GM21737 (cell line): ENCODE data around the gene CHM.
A peak's percentile ranks its signal among the peaks of the same experiment; 100 is the strongest.
"Not testable (repeated sequence)": the region's sequence is repeated elsewhere in the genome, so short reads cannot be mapped to it uniquely, and the experiment has no call there.

ENCODE experiments used
- ATAC-seq: cut with Tn5 transposase; IDR thresholded peaks from one replicate; pipeline ENCODE4 v1.9.1; 2021; ENCODE audit warnings: mild to moderate bottlenecking, moderate library complexity; ENCODE audit not compliant: unreplicated experiment

Gene CHM

GRCh38 chrX:86047174-86047935 lies at the start of gene CHM:
CHM (minus strand) TSS chrX:86047558; CDS start chrX:86047532, 26 bp downstream.
- ATAC-seq, result peak; percentile 98

- ATAC-seq, result no peak
Observed at GRCh38 chrX:86078650-86079049, 31.3 kb upstream of the CHM start.

DNA sequence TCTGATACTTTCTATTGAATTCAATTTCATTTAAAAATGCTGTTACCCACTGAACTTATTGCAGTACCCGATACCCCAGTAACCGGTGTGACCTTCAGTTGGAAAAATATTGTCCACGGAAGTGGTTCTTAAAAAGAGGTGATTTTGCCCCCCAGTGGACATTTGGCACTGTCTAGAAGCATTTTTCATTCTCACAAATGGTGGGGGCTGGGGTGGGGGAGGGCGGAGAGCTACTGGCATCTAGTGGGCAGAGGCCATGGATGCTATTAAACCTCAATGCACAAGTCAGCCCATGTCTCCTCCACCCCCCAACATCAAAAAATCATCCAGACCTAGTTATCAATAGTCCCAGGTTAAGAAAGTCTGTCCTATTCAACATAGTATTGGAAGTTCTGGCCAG lies 19.6 kb upstream of the CHM start:
- ATAC-seq, result no peak

DNA sequence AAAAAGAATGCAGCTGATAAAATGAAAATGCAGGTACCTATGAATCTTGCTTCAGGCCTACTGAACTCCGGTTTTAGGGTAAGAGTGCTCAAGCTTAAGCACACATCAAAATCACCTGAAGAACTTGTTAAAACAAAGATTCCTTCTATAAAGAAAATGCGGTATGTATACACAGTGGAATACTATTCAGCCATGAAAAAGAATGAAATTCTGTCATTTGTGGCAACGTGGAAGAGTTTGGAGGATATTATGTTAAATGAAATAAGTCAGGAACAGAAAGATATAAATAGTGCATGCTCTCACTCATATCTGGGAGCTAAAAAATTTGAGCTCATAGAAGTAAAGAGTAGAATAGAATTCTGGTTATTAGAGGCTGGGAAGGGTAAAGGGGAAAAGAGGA lies 14.0 kb upstream of the CHM start:
- no peak for ATAC-seq

- no peak for ATAC-seq
Observed at GRCh38 chrX:86051741-86052140, 4.4 kb upstream of the CHM start.

DNA sequence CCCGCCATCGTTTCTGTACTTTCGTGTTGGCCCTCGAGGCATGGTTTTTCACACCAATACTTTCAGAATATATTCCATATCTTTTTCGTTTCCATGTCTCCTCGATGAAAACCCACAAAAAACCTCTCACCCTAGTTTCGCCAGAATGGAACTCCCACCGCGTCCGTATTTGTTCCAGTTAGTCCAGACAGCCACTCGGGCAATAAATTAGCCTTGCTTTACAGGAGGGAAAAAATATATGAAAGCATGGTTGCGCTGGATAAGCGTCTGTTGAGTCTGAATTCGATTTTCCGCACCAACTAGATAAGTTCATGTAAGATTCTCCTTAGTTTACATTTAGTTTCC lies 550 bp upstream of the CHM start:
- no peak for ATAC-seq

DNA sequence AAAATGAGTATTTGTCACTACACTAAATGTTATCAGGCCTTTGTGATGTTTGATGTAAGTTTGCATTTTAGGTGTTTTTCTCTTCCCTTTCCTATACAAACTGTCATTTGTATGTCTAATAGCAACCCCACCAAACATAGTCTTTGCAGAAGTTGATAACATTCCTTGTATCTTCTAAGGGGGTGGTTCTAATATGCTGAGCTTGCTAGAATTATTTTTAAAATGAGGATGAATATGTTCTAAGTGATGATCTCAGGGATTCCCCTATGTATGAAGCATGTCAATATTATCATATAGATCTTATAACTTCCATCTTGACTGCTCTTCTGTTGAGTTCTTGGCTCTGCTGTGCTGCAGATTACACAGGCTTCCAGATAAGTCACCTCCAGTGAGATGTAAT lies 3.1 kb downstream of the CHM start:
- no peak for ATAC-seq

- ATAC-seq, result no peak
Observed at GRCh38 chrX:86039625-86040568, 7.5 kb downstream of the CHM start.

DNA sequence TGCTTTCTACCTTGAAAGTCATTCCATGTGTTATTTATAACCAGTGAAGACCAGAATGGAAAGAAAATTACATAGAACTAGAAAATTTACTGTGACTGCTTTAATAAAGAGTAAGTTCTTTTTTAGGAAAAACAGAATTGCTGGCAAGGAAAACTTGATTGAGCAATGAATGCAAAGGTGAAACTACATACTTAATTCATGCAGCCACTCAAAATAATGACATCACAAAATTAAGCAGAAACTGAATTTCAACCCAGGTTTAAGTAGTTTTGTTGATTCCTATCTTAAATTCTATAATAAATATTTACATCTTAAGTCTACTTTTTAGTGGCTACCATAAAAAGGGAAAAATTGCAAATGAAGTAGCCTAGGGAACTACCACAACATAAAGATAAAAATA lies 14.0 kb downstream of the CHM start:
- ATAC-seq, result no peak

DNA sequence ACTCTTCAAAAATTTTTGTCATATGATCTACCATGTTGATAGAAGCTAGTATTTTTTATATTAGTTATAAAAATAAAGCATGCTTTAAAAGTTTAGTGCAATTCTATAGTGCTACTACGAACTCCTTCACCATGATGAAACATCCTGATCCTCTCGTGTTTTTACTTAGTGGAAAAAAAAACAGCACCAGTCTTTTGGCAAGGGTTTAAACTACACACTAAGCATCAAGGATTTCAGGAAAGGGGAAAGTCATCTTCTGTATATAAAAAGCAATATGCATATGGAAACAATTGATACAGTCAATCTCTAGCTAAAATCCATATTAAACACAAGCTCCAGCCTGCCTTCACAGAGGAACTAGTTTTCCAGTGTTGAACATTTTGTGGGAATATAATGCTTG lies 18.7 kb downstream of the CHM start:
- no peak for ATAC-seq

GRCh38 chrX:86023811-86024210 lies 23.5 kb downstream of the CHM start:
- no peak for ATAC-seq

GRCh38 chrX:86021652-86022289 lies 25.6 kb downstream of the CHM start:
- ATAC-seq, result no peak

GRCh38 chrX:86016139-86016538 lies 31.2 kb downstream of the CHM start:
- ATAC-seq, result no peak

GRCh38 chrX:86014959-86015358 lies 32.4 kb downstream of the CHM start:
- ATAC-seq, result not testable (repeated sequence)

DNA sequence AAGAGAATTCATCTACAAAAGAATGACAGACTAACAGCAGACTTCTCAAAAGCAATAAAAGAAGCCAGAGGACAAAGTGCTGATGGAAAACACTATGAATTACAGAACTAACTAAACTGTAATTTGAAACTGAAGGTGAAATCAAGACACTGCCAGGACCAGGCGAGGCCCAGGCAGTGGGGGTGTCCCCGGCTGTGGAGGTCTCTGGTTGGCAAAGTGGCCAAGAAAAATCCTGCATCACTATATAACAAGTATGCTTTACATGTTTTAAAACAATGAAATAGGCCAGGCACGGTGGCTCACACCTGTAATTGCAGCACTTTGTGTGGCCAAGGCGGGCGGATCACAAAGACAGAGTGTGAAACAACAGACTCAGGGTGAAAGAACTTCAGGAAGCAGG lies 32.9 kb downstream of the CHM start:
- no peak for ATAC-seq

- ATAC-seq, result no peak
Observed at GRCh38 chrX:86013792-86014191, 33.6 kb downstream of the CHM start.

DNA sequence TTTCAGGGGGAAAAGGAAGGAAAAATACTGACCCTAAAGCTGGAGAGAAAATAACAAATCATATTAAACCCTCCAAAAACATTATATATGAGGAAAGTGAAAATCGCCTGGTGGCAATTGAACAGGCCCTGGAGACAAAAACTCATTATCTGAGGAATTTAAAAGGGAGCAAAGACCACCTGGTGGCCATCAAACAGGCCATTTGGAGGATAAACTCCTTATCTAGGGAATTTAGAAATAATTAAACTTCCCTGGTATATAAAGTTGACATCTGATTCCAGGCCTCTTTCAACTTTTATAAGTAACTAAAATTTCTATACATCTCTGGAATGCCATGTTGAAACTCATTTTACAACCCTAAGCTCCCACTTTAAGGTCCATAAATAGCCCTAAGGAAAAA lies 35.2 kb downstream of the CHM start:
- no peak for ATAC-seq

DNA sequence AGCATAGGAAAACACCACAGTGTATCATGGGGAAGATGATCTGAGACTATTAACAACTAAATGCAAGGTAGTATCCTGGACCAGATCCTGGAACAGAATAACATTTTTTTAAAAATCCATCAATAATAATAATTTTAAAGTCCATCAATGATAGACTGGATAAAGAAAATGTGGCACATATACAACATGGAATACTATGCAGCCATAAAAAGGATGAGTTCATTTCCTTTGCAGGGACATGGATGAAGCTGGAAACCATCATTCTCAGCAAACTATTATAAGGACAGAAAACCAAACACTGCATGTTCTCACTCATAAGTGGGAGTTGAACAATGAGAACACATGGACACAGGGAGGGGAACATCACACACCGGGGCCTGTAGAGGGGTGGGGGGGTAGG lies 37.6 kb downstream of the CHM start:
- not testable (repeated sequence) for ATAC-seq

GRCh38 chrX:86007891-86008290 lies 39.5 kb downstream of the CHM start:
- ATAC-seq, result not testable (repeated sequence)

DNA sequence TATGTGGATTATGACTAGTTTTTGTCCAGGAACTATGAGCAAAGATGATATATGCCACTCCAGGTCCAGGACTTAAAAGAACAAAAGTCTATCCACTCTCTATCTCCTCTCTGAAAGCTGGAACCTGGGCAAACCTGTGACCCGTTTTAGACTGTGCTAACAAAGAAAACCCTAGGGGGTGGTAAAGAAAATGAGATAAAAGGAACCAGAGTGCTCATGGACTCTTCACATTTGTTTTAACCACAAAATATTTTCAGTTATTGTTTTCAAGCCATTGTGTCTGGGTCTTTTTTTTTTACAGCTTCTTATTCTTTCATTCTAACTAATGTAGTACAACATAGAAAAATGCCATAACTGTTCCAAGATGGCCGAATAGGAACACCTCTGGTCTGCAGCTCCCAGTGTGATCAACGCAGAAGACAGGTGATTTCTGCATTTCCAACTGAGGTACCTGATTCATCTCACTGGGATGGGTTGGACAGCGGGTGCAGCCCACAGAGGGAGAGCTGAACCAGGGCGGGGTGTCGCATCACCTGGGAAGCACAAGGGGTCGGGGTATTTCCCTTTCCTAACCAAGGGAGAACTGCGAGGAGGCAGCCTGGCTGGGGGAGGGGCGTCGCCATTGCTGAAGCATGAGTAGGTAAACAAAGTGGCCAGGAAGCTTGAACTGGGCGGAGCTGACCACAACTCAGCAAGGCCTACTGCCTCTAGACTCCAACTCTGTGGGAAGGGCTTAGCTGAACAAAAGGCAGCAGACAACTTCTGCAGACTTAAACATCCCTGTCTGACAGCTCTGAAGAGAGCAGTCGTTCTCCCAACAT lies 45.1 kb downstream of the CHM start:
- no peak for ATAC-seq

GRCh38 chrX:85998954-85999353 lies 48.4 kb downstream of the CHM start:
- ATAC-seq, result no peak
